SU-DHL-6 (cell line): ENCODE data around the gene GADD45G.

Experiments
- H2AFZ ChIP-seq: fragments of 200-600 bp; sonication (generic); 2 replicates; pipeline ENCODE4 v1.6.1; 2014; ENCODE audit warnings: low read depth, mild to moderate bottlenecking, moderate library complexity, mixed read lengths, antibody characterized with exemption, low read length; ENCODE audit not compliant: severe bottlenecking
- H3F3A ChIP-seq: fragments of 200-600 bp; shearing (Covaris generic); 2 replicates; pipeline ENCODE4 v1.6.0; 2016; ENCODE audit warnings: antibody characterized with exemption, mild to moderate bottlenecking; ENCODE audit not compliant: insufficient read depth
- H3K27ac ChIP-seq: fragments of 200-600 bp; sonication (generic); 2 replicates; pipeline ENCODE4 v1.5.1; 2016; ENCODE audit warnings: low read depth, mild to moderate bottlenecking, low read length, moderate library complexity, mixed read lengths
- H3K27me3 ChIP-seq: fragments of 200-600 bp; sonication (generic), shearing (Covaris generic); 2 replicates; pipeline ENCODE4 v1.6.0; 2014; ENCODE audit warnings: mild to moderate bottlenecking, low read length
- H3K36me3 ChIP-seq: fragments of 200-600 bp; sonication (generic); 2 replicates; pipeline ENCODE4 v1.6.1; 2014; ENCODE audit warnings: mild to moderate bottlenecking, low read length, mixed read lengths
- H3K4me2 ChIP-seq: fragments of 300-600, 200-600 bp; shearing (Covaris generic), sonication (generic); 2 replicates; pipeline ENCODE4 v1.6.0; 2014; ENCODE audit warnings: low read length, low read depth, mild to moderate bottlenecking; ENCODE audit not compliant: poor library complexity, severe bottlenecking
- H3K4me3 ChIP-seq: fragments of 200-600 bp; sonication (generic); 2 replicates; pipeline ENCODE4 v1.5.1; 2014; ENCODE audit warnings: antibody characterized with exemption, low read length, mild to moderate bottlenecking, mixed read lengths; ENCODE audit not compliant: insufficient read depth, poor library complexity, severe bottlenecking
- H3K79me2 ChIP-seq: fragments of 200-600 bp; sonication (generic); 2 replicates; pipeline ENCODE4 v1.6.1; 2014; ENCODE audit warnings: mild to moderate bottlenecking, low read length, moderate library complexity; ENCODE audit not compliant: insufficient read depth
- H3K9ac ChIP-seq: fragments of 200-600 bp; sonication (generic); 2 replicates; pipeline ENCODE4 v1.7.0; 2014; ENCODE audit warnings: mild to moderate bottlenecking, low read length
- H3K9me2 ChIP-seq: fragments of 200-600 bp; sonication (generic); replicated peaks from 2 replicates; pipeline ENCODE4 v1.6.1; 2014; ENCODE audit warnings: low read length; ENCODE audit not compliant: insufficient read depth
- H3K9me3 ChIP-seq: fragments of 200-600 bp; sonication (generic); 2 replicates; pipeline ENCODE4 v1.6.1; 2014; ENCODE audit warnings: low read length, mixed read lengths; ENCODE audit not compliant: insufficient read depth
- H4K20me1 ChIP-seq: fragments of 200-600 bp; sonication (generic); 2 replicates; pipeline ENCODE4 v1.6.1; 2014; ENCODE audit warnings: low read depth, mild to moderate bottlenecking, antibody characterized with exemption, low read length, moderate library complexity, mixed read lengths
- CTCF ChIP-seq: fragments of 200-600 bp; sonication (generic); IDR thresholded peaks from one replicate; pipeline ENCODE4 v1.5.1; 2017; ENCODE audit warnings: antibody characterized with exemption, mild to moderate bottlenecking, low read length, moderate library complexity; ENCODE audit not compliant: insufficient read depth, poor library complexity, severe bottlenecking
- EZH2phosphoT487 ChIP-seq: fragments of 200-600 bp; sonication (generic), shearing (Covaris generic); conservative IDR thresholded peaks from 2 replicates; pipeline ENCODE4 v1.6.1; 2018; ENCODE audit warnings: mild to moderate bottlenecking, antibody characterized with exemption, low read length, moderate library complexity, mixed read lengths

GADD45G gene

GRCh38 chr9:89590415-89590814 is 14.4 kb upstream of the GADD45G start:
- Histone ChIP-seq H3K9ac (no peak overlapping the region), H4K20me1 (no peaks in the 10 kb centered on the region), H3K27ac (no peak overlapping the region), H3K9me2 (no peaks in the 10 kb centered on the region), H3F3A (no peaks in the 10 kb centered on the region), H2AFZ (no peak overlapping the region), H3K79me2 (no peaks in the 10 kb centered on the region), H3K4me2 (no peak overlapping the region), H3K27me3 (no peaks in the 10 kb centered on the region), H3K36me3 (no peaks in the 10 kb centered on the region), H3K9me3 (no peaks in the 10 kb centered on the region), H3K4me3 (no peak overlapping the region)
- TF ChIP-seq CTCF: no peak
- TF ChIP-seq EZH2phosphoT487: no peak

GRCh38 chr9:89591274-89592212 is 13.3 kb upstream of the GADD45G start:
- no peak for TF ChIP-seq CTCF
- no peak for TF ChIP-seq EZH2phosphoT487
- Histone ChIP-seq H3K79me2 (no peaks in the 10 kb centered on the region), H3K9ac (no peak overlapping the region), H3K4me2 (no peak overlapping the region), H3K9me3 (no peaks in the 10 kb centered on the region), H4K20me1 (no peaks in the 10 kb centered on the region), H3F3A (no peaks in the 10 kb centered on the region), H3K27me3 (no peaks in the 10 kb centered on the region), H3K36me3 (no peaks in the 10 kb centered on the region), H3K4me3 (no peak overlapping the region), H2AFZ (no peak overlapping the region), H3K9me2 (no peaks in the 10 kb centered on the region), H3K27ac (no peak overlapping the region)

- Histone ChIP-seq H3K9me2 (no peaks in the 10 kb centered on the region), H3K27me3 (no peaks in the 10 kb centered on the region), H3K9ac (no peak overlapping the region), H3F3A (no peaks in the 10 kb centered on the region), H3K36me3 (no peaks in the 10 kb centered on the region), H3K79me2 (no peaks in the 10 kb centered on the region), H3K4me3 (no peak overlapping the region), H3K9me3 (no peaks in the 10 kb centered on the region), H4K20me1 (no peaks in the 10 kb centered on the region), H2AFZ (no peak overlapping the region), H3K27ac (no peak overlapping the region), H3K4me2 (no peak overlapping the region)
- TF ChIP-seq EZH2phosphoT487 (no peak), CTCF (no peak)
These were observed 12.5 kb upstream of the GADD45G start for GRCh38 chr9:89592213-89592815.
